SH-SY5Y (cell line): Measurements from ENCODE around the gene GPC3.

Source experiments
- GATA2 ChIP-seq: IDR thresholded peaks from 2 replicates; pipeline ENCODE4 v1.6.1; 2011; ENCODE audit warnings: mild to moderate bottlenecking, low read depth, low read length
- GATA3 ChIP-seq: IDR thresholded peaks from 2 replicates; pipeline ENCODE4 v1.6.1; 2011; ENCODE audit warnings: low read depth, mild to moderate bottlenecking, low read length, moderate library complexity

- TF ChIP-seq GATA2 (no peak), GATA3 (no peak)
Measured at GRCh38 chrX:133864236-133864635, 121.2 kb downstream of the GPC3 start.
